GM15510 (cell line): ENCODE data around the gene C11orf68.
A peak's percentile ranks its signal among the peaks of the same experiment; 100 is the strongest.

Experiments
- POLR2A ChIP-seq: IDR thresholded peaks from 3 replicates; pipeline ENCODE4 v1.6.1; 2011; ENCODE audit warnings: borderline replicate concordance; ENCODE audit not compliant: insufficient read length; ENCODE audit errors: extremely low read depth

C11orf68 gene

GRCh38 chr11:65899356-65900124 lies 19.3 kb downstream of the C11orf68 start:
- no peak for TF ChIP-seq POLR2A

DNA sequence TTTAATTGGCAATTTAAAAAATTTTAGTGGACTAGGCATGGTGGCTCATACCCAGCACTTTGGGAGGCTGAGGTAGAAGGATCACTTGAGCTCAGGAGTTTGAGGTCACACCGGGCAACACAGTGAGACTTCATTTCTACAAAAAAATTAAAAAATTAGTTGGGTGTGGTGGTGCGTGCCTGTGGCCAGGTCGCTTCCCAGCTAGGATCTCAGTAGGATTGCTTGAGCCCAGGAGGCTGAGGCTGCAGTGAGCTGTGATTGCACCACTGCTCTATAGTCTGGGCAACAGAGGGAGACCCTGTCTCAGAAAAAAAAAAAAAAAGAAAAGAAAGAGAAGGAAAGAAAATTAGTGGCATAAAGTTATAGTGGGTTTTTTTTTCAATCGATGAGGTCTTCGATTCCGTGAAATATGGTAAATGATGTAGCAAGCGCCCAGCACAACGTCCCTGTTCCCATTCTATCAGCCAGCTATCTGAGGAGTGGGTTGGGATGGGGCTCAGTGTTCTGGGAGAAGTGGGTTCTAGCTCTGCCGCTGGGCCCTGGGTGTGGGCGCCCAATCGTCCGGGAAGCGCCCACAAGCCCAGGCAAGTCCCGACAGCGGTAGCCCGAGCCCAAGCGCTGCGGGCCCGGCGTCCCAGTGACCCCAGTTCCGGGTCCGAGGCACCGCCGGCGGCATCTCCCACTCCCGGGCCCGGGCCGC lies 20.1 kb downstream of the C11orf68 start:
- no peak for TF ChIP-seq POLR2A

DNA sequence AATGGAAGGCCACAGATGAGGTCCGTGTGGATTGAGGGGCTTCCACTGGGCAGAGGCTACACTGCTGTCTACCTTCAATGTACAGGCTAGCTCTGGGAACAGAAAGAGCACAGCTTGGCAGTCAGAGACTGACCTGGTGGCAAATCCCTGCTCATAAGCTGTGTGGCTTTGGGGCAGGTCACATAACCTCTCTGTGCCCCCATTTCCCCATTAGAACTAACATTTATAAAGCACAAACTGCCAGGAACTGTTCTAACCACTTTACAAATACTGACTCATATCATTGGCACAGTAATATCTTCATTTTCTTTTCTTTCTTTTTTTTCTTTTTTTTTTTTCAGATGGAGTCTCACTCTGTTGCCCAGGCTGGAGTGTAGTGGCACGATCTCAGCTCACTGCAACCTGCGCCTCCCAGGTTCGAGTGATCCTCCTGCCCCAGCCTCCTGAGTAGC lies 21.8 kb downstream of the C11orf68 start:
- TF ChIP-seq POLR2A = no peak

- no peak for TF ChIP-seq POLR2A
These were observed 22.5 kb downstream of the C11orf68 start for GRCh38 chr11:65896034-65896999.

- no peak for TF ChIP-seq POLR2A
These were observed 23.3 kb downstream of the C11orf68 start for GRCh38 chr11:65895482-65895981.

- peak; percentile 58 for TF ChIP-seq POLR2A
These were observed 24.7 kb downstream of the C11orf68 start for GRCh38 chr11:65894034-65894591.

DNA sequence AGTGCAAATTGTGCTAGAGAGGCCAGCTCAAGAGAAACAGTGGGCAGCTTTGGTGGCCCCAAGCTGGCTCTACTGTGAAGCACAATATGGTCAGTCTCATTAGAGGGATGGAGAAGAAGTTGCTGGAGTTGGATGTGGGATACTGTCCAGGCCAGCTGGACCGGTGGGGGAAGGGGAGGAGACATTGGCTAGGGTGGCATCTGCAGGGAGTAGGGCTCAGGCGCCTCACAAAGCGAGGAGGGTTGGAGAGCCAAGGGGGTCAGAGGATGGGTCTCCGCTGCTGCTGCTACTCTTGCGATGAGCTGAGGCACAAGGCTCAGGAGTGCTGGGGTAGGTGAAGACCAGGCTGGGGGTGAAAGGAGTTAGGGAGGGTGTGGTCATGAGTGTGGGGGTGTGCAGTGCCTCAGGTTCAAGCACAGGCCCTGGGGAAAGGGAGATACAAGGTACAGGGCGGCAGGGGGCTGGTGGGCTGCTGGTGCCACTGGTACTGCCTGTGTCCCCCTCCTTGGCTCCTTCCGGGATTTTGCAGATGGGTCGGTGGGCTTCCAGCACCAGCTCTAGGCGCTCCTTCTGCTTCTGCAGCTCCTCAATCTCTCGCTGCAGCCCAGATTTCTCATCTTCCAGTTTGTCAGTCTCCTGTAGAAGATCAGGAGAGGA lies 26.1 kb downstream of the C11orf68 start:
- TF ChIP-seq POLR2A = no peak

- peak; percentile 27 for TF ChIP-seq POLR2A
These were observed 27.4 kb downstream of the C11orf68 start for GRCh38 chr11:65891219-65892136.

DNA sequence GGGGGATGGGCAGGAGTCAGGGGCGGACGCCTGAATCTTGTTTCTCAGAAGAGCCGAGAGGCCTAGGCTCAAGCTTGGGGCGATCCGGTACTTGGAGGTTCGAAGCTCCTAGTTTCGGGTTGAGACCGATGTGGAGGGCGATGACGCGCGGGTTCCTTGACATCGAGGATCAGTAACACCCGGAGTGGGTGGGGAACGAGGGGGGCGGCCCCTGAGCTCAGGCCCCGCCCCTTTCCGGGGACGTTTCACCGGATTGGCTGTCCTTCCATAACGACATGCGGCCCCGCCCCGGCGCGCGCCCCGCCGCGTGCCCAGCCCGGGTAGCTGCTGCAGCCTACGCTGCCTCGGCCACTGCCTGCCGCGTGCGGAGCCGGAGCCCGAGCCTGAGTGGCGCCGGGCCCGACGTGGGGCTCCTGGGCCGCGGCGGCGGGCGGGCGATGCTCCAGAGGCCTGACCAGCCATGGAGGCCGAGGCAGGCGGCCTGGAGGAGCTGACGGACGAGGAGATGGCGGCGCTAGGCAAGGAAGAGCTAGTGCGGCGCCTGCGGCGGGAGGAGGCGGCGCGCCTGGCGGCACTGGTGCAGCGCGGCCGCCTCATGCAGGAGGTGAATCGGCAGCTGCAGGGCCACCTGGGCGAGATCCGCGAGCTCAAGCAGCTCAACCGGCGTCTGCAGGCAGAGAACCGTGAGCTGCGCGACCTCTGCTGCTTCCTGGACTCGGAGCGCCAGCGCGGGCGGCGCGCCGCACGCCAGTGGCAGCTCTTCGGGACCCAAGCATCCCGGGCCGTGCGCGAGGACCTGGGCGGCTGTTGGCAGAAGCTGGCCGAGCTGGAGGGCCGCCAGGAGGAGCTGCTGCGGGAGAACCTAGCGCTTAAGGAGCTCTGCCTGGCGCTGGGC lies 28.3 kb downstream of the C11orf68 start, which contains the start of gene CCDC85B:
Gene CCDC85B (plus strand): TSS at position 350 of the 895 bp plus-strand sequence. CDS start 111 bp downstream, at position 461.
- peak; percentile 99 for TF ChIP-seq POLR2A

DNA sequence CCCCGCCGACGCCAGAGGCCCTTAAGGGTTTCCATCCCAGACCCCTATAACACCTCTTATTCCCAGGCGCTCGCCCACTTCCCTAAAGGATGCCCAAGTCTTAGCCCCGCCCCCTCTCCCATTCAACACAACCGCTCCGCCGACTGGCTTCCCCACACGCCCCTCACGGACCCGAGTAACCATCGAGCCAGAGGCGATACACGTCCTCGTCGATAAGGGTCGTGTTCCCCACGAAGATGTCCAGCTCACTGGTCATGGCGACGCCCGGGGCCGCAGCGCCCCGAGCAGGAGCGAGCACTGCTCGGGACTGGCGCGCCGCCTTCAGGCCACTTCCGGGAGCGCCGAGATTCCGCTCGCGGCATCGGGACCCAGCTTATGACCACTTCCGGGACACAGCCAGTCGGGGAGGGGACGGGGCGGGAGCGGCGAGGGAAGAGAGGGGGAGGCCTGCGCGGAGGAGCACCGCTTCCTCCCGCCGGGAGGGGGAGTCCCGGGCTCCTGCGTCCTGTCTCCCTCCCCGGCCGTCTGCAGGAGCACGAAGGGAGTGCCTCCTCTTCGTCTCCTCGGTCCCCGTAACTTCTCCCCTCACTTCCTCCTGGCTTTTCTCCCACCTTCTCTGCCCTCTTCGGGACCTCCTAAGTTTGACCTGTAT lies 30.6 kb downstream of the C11orf68 start, which contains the start of gene FIBP:
Gene FIBP (minus strand): TSS at position 309 of the 652 bp plus-strand sequence. CDS start 53 bp downstream, at position 256.
- peak; percentile 98 for TF ChIP-seq POLR2A

DNA sequence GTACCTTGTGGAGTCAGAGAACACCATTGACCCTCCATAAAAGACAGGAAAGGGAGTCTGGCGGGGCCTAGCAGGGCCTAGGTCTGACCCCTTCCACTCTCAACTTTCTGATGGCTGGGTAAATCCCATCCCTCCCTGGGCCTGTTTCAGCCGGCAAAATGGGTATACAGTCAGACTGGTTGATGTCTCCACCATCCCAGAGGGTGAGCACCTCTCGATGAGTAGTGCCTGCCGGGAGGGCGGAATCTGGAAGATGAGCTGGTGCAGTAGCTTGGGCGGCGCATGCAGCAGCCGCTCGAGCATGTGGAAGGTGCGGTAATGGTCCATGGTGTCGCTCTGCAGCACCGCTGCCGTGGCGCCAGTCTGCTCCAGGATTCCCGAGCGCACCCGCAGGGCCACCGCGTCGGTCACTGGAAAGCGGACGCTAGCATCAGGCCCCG lies 31.1 kb downstream of the C11orf68 start:
- TF ChIP-seq POLR2A = no peak
